ENCODE measurements around the gene CEP295NL.
"Not testable (repeated sequence)": the region's sequence is repeated elsewhere in the genome, so short reads cannot be mapped to it uniquely, and the experiment has no call there.

DNA sequence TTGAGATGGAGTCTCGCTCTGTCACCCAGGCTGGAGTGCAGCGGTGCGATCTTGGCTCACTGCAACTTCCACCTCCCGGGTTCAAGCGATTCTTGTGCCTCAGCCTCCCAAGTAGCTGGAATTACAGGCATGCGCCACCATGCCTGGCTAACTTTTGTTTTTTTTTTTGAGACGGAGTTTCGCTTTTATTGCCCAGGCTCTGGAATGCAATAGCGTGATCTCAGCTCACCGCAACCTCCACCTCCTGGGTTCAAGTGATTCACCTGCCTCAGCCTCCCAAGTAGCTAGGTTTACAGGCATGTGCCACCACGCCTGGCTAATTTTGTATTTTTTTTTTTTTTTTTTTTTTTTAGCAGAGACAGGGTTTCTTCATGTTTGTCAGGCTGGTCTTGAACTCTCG is 42.5 kb upstream of the CEP295NL start:
- TF ChIP-seq, protein P1, sequence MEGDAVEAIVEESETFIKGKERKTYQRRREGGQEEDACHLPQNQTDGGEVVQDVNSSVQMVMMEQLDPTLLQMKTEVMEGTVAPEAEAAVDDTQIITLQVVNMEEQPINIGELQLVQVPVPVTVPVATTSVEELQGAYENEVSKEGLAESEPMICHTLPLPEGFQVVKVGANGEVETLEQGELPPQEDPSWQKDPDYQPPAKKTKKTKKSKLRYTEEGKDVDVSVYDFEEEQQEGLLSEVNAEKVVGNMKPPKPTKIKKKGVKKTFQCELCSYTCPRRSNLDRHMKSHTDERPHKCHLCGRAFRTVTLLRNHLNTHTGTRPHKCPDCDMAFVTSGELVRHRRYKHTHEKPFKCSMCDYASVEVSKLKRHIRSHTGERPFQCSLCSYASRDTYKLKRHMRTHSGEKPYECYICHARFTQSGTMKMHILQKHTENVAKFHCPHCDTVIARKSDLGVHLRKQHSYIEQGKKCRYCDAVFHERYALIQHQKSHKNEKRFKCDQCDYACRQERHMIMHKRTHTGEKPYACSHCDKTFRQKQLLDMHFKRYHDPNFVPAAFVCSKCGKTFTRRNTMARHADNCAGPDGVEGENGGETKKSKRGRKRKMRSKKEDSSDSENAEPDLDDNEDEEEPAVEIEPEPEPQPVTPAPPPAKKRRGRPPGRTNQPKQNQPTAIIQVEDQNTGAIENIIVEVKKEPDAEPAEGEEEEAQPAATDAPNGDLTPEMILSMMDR (IDR thresholded peaks at IDR 0.05; ENCODE audit: low read length) = not testable (repeated sequence)
- not testable (repeated sequence) for TF ChIP-seq EZH2 (IDR thresholded peaks at IDR 0.05; ENCODE audit: borderline replicate concordance, low read length)
